NCI-H2227 (cell line): ENCODE results near the gene CHST8.
"Not testable (repeated sequence)": the region's sequence is repeated elsewhere in the genome, so short reads cannot be mapped to it uniquely, and the experiment has no call there.

Experiments
- DNase-seq: peaks from one replicate; lab custom pipeline; 2025; ENCODE audit not compliant: unreplicated experiment; lab: John Stamatoyannopoulos, UW

The CHST8 gene, protein sequence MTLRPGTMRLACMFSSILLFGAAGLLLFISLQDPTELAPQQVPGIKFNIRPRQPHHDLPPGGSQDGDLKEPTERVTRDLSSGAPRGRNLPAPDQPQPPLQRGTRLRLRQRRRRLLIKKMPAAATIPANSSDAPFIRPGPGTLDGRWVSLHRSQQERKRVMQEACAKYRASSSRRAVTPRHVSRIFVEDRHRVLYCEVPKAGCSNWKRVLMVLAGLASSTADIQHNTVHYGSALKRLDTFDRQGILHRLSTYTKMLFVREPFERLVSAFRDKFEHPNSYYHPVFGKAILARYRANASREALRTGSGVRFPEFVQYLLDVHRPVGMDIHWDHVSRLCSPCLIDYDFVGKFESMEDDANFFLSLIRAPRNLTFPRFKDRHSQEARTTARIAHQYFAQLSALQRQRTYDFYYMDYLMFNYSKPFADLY

DNA sequence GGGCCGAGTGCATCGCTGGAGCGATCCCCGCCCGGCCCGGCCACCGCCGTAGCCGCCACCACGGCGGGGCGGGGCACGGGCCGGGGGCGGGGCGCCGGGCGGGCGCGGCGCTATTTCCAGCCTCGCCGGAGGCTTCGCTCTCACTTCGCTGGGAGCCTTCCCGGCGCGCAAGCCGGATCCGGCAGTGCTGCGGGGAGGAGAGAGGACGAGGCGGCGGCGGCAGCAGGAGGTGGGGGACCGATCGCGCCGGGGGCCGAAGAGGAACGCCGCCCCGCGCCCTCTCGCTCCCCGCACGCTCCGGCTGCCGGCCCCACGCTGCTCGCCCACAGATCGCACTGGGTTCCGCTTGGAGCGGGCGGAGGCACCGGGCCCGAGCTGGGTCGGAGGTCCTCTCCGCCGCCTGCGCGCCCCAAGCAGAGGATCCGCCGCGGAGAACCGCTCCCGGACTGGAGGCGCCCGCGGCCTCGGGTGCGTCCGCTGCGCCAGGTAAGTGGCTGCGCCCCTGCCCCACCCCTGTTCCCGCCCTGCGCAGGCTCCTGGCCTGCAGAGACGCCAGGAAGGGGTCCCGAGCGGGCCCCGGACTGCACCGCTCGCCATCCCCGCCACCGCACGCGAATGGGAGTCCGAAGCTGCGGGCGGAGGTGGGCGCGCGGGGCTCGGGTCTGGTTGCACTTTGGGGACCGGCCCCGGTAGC lies at the start of gene CHST8:
TSS of gene CHST8 (plus strand) at position 143 of the 694 bp plus-strand sequence. CDS start 67,309 bp downstream, outside the sequence.
- peak; percentile 97 for DNase-seq

DNA sequence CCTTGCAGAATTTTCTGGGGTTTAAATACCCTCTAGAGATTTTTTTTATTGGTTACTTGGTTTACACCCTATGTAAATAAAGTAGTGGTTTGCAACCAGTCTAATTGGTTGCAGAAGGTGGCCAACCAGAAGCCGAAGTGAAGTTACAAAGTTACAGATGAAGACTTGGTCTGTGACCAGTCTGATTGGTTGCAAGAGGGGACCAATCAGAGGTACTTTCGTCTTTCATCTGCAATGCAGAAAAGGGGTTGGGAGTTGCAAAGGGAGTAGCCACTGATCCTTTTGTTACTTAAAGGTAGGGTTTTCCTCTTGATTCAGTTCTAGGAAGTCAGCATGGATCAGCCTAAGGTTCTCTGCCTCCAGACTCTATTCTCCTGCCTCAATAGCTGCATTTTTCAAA lies 48.8 kb upstream of the CHST8 start:
- no peak for DNase-seq

DNA sequence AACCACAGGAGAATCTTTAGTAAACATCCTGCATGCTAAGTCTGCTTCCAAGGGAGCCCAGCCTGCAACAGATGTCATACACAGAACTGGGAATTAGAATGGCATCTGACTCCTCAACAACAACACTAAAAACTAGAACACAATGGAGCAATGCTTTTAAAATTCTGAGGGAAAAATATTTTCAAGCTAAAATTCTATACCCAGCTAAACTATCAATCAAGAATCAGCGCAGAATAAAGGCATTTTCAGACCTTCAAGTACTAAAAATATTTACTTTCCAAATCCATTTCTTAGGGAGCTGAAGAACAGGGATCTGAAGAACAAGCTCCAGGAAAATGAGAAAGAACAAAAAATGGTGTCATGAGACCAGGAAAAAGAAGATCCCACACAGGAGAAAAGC lies 46.9 kb upstream of the CHST8 start:
- no peak for DNase-seq

DNA sequence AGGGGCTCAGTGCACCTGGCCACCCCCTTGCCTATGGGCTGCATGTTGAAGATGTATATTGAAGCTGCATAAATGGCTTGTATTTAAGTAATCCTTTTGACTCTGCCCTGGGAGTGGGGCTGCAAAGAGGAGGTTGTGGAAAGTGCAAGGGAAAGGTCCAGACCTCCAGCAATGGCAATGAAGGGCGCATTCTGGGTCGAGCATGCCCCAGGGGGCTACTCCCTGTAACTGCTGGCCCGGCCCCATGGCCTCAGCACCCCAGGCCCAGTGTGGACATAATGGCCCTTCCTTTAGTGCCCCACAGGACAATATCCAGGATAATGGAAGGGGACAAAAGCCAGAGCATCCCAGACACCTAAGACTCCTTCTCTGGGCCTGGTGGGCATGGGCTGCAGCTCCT lies 43.1 kb upstream of the CHST8 start:
- no peak for DNase-seq

DNA sequence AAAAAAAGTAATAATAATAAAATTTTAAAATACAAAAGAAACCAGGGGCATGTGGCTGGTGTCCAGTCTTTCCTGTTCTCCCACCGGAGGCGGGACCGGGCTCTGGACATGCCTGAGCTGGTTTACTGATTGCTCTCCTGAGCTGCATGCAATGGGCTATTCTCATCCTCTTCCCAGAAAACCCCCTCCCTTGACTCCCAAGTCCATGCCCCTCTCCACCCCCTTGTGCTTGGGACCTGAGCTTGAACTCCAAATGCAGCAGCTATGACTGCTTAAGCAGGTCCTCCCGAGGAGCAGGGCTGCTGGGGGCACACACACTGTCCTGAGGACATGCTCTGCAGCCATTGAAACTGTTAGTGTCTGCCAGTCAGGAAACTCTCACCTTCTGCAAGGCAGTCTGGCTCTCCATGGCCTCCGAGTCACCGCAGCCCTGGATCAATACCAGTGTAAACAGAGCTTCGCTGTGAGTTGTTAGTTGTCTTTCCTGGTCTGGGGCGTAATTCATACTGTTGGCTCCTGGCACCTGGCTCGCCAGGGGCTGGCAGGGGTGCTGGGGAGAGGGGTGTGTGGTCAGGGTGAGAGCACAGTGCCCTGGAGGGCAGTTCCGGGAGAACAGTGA lies 41.6 kb upstream of the CHST8 start:
- DNase-seq = no peak

DNA sequence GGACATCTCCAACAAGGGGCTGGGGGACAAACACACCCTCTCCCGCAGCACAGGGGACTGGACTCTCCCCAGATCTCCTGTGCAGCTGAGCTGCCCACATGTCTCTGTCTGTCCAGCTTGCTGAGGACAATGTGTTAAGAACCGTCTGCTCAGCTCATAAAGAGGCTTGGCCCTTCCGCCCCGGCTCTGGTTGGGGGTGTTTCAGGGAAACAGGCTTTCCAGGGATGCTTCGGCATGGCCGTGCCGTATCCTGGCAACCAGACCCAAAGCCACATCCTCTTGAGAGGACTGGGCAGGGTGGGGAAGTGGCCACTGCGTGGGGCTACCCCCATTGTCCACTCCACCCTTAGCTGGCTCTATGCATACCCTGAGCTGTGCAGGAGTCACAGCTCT lies 41.1 kb upstream of the CHST8 start:
- no peak for DNase-seq

DNA sequence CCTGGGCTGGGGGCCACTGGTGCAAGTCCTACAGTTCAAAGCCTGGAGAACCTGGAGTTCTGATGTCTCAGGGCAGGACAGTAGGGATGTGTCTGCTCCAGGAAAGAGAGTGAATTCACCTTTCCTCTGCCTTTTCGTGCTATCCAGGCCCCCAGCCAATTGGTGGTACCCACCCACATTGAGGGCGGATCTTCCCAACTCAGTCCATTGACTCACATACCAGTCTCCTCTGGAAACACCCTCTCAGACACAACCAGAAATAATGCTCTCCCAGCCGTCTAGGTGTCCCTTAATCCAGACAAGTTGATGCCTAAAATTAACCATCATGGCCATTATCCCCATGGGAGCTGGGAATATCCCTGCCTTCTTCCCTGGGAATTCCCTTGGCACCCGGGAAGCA lies 38.8 kb upstream of the CHST8 start:
- no peak for DNase-seq

DNA sequence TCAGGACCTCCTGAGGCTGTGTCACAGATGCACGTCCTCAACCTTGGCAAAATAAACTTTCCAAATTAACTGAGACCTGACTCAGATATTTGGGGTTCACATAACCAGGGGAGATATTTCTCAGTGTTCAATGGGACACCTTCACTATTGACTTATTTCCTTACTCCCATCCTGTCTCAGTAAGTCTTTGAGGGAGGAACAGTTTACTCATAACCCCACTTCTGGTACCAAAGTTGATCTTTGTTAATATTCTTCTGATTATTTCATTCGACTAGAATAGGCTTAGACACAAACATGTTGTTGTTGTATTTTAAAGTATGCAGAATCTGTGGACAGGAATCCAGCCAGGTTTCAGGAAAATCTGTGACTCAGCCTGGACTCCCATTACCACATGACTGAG lies 34.6 kb upstream of the CHST8 start:
- no peak for DNase-seq

DNA sequence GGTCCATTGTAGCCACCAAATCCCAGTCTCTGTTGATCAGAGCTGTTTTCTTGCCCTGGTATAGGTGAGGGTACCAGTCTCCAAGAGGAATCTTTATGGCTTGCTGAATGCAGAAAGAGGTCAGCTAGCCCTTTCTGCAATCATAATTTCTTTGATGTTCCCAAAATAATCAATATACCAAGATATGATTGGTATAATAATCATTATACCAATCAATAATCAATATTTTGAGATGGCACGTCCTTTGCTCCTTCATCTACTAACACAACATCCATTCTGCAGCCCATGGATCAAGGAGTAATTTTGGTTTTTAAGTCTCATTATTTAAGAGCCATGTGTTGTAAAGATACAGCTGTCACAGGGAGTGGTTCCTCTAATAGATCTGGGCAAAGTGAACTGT lies 31.5 kb upstream of the CHST8 start:
- no peak for DNase-seq

DNA sequence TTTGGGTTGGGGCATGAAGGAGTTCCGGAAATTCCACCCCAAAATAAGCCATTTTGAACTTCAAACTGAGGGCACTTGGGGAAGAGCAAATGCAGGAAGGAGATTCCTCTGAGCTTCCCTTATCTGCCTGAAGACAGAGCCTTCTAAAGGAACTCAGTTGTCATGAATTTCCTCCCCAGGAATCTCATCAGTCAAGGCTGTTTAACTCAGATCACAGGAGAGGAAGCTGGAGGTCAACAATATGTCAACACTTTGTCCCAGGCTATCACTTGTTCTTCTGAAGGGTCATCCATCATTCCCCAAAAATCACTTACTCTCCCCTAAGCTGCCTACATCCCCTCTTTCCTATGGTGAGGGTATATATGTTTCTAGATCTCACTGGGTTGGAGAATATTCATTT lies 26.0 kb upstream of the CHST8 start:
- DNase-seq = no peak

DNA sequence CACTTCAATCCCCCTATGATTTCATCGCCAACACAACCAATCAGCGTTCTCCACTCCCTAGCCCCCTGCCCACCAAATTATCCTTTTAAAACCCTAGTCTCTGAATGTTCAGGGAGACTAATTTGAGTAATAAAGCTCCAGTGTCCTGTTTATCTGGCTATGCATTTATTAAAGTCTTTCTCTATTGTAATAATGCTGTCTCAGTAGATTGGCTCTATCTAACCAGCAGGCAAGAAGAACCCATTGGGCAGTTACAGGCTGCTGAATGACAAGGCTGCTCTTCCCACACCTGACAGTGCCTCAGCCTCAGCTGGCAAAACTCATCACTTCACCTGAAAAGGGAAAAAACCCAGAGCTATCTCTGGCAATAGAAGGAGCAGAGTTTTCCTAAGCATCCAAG lies 20.2 kb upstream of the CHST8 start:
- DNase-seq = no peak

DNA sequence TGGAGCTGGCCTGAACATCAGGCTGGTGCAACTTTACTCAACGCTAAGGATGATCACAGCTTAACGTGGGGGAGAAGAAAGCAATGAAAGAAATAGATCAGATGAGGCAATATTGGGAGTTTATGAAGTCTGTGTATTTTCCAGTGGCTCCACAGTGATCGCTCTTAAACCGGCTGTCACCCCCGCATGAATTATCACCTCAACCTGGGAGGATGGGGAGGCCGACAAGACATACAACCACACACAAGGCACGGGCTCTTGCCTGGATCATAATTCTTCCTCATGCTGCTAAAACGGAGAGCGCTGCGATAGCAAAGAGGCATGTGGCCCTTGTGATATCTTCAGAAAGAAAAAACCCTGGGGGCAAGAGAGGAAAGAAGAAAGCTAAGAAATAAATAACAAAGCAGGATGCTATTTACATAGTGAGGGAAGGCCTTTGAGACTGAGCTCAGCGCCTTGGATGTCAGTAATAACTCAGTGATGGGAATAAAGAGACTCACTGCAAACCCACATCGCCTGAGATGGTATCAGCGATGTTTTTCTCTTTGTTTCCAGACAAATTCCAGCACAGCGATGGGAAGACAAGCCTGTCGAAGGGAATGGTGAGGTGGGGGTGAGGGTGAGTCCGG lies 19.1 kb upstream of the CHST8 start:
- DNase-seq = no peak

DNA sequence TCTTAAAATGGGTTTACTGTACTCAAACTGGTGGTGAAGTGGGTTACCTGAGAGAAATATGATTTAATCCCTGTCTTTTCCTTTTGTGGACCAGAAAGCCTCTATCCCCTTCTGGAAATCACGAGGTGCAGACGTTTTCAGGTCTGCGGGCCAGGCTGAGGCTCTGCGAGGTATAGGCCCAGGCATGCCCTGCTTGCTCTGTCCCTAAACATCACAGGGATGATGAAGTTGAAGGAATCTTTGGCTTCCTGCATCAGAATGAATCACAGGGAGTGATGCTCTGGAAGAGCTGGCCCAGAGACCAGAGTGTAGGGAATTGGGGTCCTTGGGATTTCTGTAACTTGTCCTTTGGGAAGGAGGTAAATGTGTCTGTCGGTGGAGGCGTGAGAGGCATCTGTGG lies 18.4 kb upstream of the CHST8 start:
- no peak for DNase-seq

DNA sequence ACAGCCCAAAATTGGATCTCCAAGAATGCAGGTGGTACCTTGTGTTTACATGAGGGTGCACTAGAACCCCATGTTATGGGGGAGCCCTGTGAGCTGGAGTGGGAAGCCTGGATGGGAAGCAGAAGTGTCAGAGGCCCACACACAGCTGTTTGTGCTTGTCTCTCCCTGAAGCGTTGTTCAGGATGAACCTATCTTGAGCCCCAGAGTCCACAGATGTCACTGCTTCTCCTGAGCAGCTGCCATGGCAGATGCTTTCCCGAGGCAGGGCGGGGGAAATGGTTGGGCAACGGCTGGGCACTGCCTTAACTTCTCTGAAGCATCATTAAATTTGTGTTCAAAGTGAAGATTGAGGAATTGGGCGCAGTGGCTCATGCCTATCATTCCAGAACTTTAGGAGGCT lies 17.1 kb upstream of the CHST8 start:
- DNase-seq = no peak

DNA sequence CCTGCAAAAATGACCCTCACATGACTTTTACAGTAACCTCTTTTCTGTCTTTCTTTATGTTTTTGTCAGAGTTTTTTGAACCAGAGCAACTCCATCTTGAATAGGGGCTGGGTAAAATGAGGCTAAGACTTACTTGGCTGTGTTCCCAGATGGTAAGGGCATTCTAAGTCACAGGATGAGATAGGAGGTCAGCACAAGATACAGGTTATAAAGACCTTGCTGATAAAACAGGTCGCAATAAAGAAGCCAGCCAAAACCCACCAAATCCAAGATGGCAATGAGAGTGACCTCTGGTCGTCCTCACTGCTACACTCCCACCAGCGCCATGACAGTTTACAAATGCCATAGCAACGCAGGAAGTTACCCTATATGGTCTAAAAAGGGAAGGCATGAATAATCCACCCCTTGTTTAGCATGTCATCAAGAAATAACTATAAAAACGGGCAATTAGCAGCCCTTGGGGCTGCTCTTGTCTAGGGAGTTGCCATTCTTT lies 15.9 kb upstream of the CHST8 start:
- not testable (repeated sequence) for DNase-seq

DNA sequence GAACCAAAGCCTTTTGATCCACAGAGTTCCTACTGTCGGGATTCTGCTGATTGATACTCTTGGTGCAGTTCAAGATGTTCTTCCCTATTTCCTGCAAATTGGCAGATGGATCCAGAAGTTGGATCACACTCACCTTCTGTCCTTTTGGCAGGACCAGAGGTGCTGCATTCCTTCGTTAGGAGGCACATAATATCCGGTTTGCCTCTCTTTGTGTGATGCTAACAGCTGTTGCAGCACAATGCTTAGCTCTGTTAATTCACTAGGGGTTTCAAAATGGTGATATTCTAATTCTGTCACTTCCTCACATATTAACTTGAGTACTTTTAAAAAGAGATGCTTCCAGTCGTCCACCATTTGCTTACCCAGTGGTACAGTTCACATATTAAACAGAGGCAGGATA lies 15.2 kb upstream of the CHST8 start:
- DNase-seq = no peak

DNA sequence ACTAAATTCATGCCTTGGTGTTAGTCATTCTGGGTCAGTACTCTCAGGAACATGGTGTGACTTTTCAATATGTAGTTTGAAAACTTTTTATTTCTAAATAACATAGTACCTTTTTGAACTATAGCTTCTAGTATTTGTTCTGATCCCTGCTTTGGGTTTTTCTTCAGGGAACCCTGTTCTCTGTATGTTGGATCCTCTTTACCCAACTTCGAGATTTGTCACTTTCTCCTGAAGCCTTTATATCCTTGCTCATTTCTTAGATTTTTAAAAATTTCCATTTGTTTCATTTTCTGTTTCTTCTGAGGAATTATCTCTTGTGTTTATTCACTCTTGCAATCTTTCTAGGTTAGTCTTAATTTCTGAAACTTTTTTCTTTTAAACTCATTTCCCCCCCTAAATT lies 12.4 kb upstream of the CHST8 start:
- no peak for DNase-seq

DNA sequence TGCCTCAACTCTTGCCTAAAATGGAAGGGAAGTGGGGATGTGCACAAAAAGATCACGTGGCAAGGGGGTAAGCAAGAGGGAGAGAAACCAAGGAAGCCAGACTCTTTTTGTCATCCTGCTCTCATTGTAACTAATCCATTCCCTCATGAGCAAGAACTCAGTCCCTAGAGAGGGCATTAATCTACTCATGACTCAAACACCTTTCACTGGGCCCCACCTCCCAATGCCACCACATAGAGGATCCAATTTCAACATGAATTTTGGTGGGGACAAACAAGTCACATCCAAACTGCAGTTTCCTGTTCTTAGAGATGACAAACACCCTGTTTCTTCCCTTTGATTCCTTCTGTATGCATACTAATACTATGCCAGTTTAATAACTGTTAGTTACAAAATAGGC lies 11.2 kb upstream of the CHST8 start:
- no peak for DNase-seq

DNA sequence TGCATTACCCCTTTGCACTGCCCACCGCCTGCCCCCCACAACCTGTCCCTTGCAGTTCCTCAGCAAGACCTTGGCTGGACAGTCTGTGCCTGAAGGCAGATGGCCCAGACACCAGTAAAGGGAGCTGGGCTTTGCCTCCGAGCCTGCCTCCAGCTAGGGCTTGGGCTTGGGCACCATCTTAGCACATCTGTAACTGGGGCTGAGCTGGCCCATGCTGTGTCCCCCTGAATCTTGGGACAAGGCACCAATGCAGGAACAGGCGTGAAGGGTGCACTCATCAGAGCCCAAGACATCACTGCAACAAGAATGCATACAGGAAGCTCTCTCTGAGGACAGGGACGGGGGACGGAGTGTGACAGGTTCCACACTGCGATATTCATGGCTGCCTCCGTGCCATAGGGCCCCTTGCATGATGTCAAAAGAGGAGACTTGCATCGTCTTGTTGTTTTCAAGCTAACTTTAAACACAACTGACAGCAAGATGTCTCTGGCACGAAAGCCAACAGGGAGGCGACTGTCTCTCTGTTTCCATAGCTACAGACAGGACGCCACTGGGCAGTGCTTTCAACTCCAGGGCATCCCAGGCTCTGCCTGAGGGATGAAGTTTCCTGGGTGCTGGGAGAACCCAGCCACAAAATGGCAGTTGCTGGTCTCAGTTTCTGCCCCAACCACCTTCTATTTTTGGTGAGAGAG lies 8.7 kb upstream of the CHST8 start:
- DNase-seq = no peak

DNA sequence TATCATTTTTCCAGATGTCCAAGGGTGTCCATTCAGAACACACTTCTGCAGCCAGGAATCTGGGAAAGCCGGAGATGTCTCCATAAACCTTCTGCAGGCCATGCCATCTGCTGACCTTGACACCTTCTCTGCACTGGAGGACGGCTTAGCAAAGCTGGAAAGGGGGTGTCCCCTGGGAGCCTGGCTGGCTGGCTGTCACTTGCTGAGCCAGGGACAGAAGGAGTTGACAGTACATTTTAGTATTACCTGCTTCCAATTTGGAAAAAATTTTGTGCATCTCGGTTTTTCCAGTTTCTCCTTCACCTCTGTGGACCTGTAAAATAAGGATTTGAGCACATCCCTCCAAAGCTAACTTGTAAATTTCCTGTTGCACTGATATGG lies 8.1 kb upstream of the CHST8 start:
- DNase-seq = no peak

DNA sequence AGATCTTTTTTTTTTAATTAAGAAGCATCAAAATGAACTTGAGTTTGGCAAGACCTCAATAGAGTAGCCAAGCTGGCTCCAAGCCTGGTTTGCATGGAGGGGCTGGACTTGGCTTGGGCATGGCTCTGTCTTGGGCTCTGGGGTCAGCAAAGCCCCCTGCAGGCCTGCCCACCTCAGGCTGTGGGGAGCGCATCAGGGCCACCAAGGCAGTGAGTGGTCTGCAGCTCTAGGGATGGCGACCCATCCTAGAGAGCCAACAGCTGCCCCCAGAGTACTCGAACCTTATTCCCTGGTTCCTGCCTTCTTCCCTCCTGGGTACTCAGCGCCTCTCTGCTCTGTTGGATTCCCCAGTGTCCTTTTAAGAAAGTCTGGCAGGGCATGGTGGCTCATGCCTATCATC lies 5.4 kb upstream of the CHST8 start:
- DNase-seq = no peak
